GM12878 (cell line): ENCODE results near the gene CAMTA2. TPM values are rescaled to one million over a fixed set of nuclear protein-coding genes. Genes with fewer than 3 reads are reported as not detected.

Experiments
- BCL11A ChIP-seq: IDR thresholded peaks from 2 replicates; pipeline ENCODE4 v1.6.1; 2011; ENCODE audit warnings: low read depth, low read length
- BHLHE40 ChIP-seq, 2 experiments: fragments of 450-650 bp in 1 of 2; IDR thresholded peaks; 2 replicates each; pipeline ENCODE4 v1.6.1; 2011 to 2017; ENCODE audit warnings: low read depth in 2 of 2, borderline replicate concordance in 1 of 2, improper control_type of control experiment in 1 of 2, low read length in 1 of 2, mild to moderate bottlenecking in 1 of 2
- CHD1 ChIP-seq: IDR thresholded peaks from 2 replicates; pipeline ENCODE4 v1.6.1; 2012; ENCODE audit warnings: low read depth, low read length, improper control_type of control experiment
- CHD4 ChIP-seq: fragments of 200-600 bp; sonication (generic); IDR thresholded peaks from 2 replicates; pipeline ENCODE4 v1.6.1; 2016; ENCODE audit warnings: mild to moderate bottlenecking
- CUX1 ChIP-seq: IDR thresholded peaks from 2 replicates; pipeline ENCODE4 v1.6.1; 2012; ENCODE audit warnings: improper control_type of control experiment, low read depth, low read length; ENCODE audit not compliant: insufficient replicate concordance
- EED ChIP-seq: sonication (generic); IDR thresholded peaks from 2 replicates; pipeline ENCODE4 v1.6.1; 2016; ENCODE audit warnings: antibody characterized with exemption, low read depth
- EZH2 ChIP-seq: IDR thresholded peaks from 2 replicates; pipeline ENCODE4 v1.6.1; 2012; ENCODE audit warnings: low read depth, mild to moderate bottlenecking, control low read depth, inconsistent platforms, low read length, borderline replicate concordance; ENCODE audit not compliant: control insufficient read depth
- GATAD2B ChIP-seq: fragments of 450-650 bp; conservative IDR thresholded peaks from 2 replicates; pipeline ENCODE4 v1.6.1; 2017; ENCODE audit warnings: low read depth, mild to moderate bottlenecking, moderate library complexity
- HDAC6 ChIP-seq: fragments of 200-600 bp; sonication (generic); IDR thresholded peaks from one replicate; pipeline ENCODE4 v1.8.0; 2017; ENCODE audit warnings: antibody characterized with exemption; ENCODE audit not compliant: unreplicated experiment
- IKZF2 ChIP-seq, 2 experiments: fragments of 450-650 bp; IDR thresholded peaks; 2 replicates each; pipeline ENCODE4 v1.6.1; 2017; ENCODE audit warnings: mild to moderate bottlenecking in 2 of 2, moderate library complexity in 2 of 2
- JUNB ChIP-seq: IDR thresholded peaks from 2 replicates; pipeline ENCODE4 v1.6.1; 2016; ENCODE audit warnings: antibody characterized with exemption, mild to moderate bottlenecking
- JUND ChIP-seq: IDR thresholded peaks from 2 replicates; pipeline ENCODE4 v1.6.1; 2012; ENCODE audit warnings: low read depth, mild to moderate bottlenecking, low read length, improper control_type of control experiment, moderate library complexity
- KAT2A ChIP-seq: conservative IDR thresholded peaks from 2 replicates; pipeline ENCODE4 v1.6.1; 2011; ENCODE audit warnings: low read depth, low read length; ENCODE audit not compliant: control insufficient read depth
- MEF2A ChIP-seq: IDR thresholded peaks from 2 replicates; pipeline ENCODE4 v1.6.1; 2011; ENCODE audit warnings: low read depth, mild to moderate bottlenecking, low read length, moderate library complexity; ENCODE audit not compliant: insufficient read depth
- NBN ChIP-seq: fragments of 450-650 bp; IDR thresholded peaks from 2 replicates; pipeline ENCODE4 v1.6.1; 2016
- POLR2A ChIP-seq: IDR thresholded peaks from 2 replicates; pipeline ENCODE4 v1.6.1; 2011; ENCODE audit warnings: low read depth, mild to moderate bottlenecking, low read length
- RAD51 ChIP-seq: fragments of 450-650 bp; IDR thresholded peaks from 2 replicates; pipeline ENCODE4 v1.6.1; 2016; ENCODE audit warnings: moderate library complexity, mild to moderate bottlenecking, inconsistent platforms
- SMC3 ChIP-seq: IDR thresholded peaks from 2 replicates; pipeline ENCODE4 v1.6.1; 2011; ENCODE audit warnings: low read length, improper control_type of control experiment, borderline replicate concordance
- TCF12 ChIP-seq: IDR thresholded peaks from 2 replicates; pipeline ENCODE4 v1.6.1; 2011; ENCODE audit warnings: low read depth, mild to moderate bottlenecking, low read length
- TCF3 ChIP-seq: IDR thresholded peaks from 2 replicates; pipeline ENCODE4 v1.6.1; 2012; ENCODE audit warnings: low read depth, mild to moderate bottlenecking, low read length, borderline replicate concordance; ENCODE audit not compliant: insufficient read depth
- TCF7 ChIP-seq: IDR thresholded peaks from 2 replicates; pipeline ENCODE4 v1.6.1; 2014; ENCODE audit warnings: antibody characterized with exemption, borderline replicate concordance
- polyA plus RNA-seq, 11 experiments: library from polyadenylated mRNA; depleted of rRNA in 4 of 11; unstranded in 6 of 11; stranded (reverse) in 5 of 11; fragments of >200 nt; fragmentation: Nextera tagmentation in 4 of 11; fragmentation: Illumina TruSeq in 1 of 11; extraction: Ambion mirVana in 4 of 11; extraction: Trizol in 1 of 11; gene quantifications; 1 replicate in 1 of 11; 2 replicates in 10 of 11; pipeline versions ENCODE4 v1.2.1 to v1.2.3, GENCODE V29; 2011 to 2016; ENCODE audit warnings: inconsistent platforms in 2 of 11, missing spikeins in 2 of 11, low read depth in 1 of 11
- total RNA-seq, 4 experiments: library from RNA; depleted of rRNA in 3 of 4; stranded (reverse); fragments of >200 nt in 3 of 4; fragmentation: Illumina TruSeq in 1 of 4; extraction: Trizol in 1 of 4; gene quantifications; 2 replicates each; pipeline versions ENCODE4 v1.2.1 to v1.2.3, GENCODE V29; 2013 to 2021
- TF ChIP-seq, protein P1 (sequence below): IDR thresholded peaks from 2 replicates; pipeline ENCODE4 v1.6.1; 2011; ENCODE audit warnings: borderline replicate concordance, low read depth, mild to moderate bottlenecking, moderate library complexity, mixed read lengths, low read length; ENCODE audit not compliant: insufficient read depth; ENCODE audit errors: extremely low read length
- TF ChIP-seq, protein P2 (sequence below): fragments of 450-650 bp; IDR thresholded peaks from 2 replicates; pipeline ENCODE4 v1.6.1; 2017; ENCODE audit warnings: mild to moderate bottlenecking
- TF ChIP-seq, protein P3 (sequence below): fragments of 450-650 bp; IDR thresholded peaks from 2 replicates; pipeline ENCODE4 v1.6.1; 2016; ENCODE audit warnings: mild to moderate bottlenecking

CAMTA2 gene
- total and polyA plus RNA-seq, 10 of the 15 experiments (the other 5 are each of a cell fraction or from before 2014, with no cell fraction given): 0.42 to 29.3 (median 11.2) TPM

DNA sequence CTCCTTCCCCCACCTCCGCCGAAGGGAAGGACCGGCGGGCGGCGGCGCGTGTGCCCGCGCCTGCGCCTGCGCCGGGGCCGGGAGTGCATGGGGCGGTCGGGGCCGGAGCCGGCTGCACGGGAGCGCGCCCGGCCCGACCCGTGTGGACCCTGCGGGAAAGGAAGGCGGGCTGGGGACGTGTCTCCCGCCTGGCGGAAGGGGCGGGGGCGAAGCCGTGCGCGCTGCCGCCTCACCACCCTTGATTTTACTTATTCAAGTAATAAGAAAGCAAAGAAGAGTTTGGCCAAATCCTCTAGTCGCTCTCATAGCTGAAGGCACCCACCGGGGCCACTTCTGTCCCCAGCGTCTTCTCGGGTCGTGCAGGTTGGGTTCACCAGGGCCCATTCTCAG, 38.5 kb downstream of the CAMTA2 start (continued):
- TF ChIP-seq GATAD2B (peak; percentile 30; the same call in 1 of the 2 replicates), JUND (no peak), BHLHE40 (IDR thresholded peaks at IDR 0.05; ENCODE audit: borderline replicate concordance in 1 of 2, low read depth in 2 of 2, low read length in 1 of 2) (peak; percentile 22 to 88; a peak in 2 of 4 replicates), TCF12 (0 out of 2 replicates have a peak, but pooled peaks have one; percentile 2), TCF3 (no peak), SMC3 (no peak), RAD51 (no peak), TCF7 (no peak), BCL11A (no peak), IKZF2 (IDR thresholded peaks at IDR 0.05) (no peak; a peak in 1 of 4 replicates), NBN (no peak), CUX1 (no peak), EZH2 (no peak), CHD4 (no peak), KAT2A (no peak), HDAC6 (no peak), EED (no peak), CHD1 (no peak), MEF2A (no peak), JUNB (no peak), POLR2A (no peak)
- TF ChIP-seq, protein P1, sequence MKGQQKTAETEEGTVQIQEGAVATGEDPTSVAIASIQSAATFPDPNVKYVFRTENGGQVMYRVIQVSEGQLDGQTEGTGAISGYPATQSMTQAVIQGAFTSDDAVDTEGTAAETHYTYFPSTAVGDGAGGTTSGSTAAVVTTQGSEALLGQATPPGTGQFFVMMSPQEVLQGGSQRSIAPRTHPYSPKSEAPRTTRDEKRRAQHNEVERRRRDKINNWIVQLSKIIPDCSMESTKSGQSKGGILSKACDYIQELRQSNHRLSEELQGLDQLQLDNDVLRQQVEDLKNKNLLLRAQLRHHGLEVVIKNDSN: no peak
- TF ChIP-seq, protein P2, sequence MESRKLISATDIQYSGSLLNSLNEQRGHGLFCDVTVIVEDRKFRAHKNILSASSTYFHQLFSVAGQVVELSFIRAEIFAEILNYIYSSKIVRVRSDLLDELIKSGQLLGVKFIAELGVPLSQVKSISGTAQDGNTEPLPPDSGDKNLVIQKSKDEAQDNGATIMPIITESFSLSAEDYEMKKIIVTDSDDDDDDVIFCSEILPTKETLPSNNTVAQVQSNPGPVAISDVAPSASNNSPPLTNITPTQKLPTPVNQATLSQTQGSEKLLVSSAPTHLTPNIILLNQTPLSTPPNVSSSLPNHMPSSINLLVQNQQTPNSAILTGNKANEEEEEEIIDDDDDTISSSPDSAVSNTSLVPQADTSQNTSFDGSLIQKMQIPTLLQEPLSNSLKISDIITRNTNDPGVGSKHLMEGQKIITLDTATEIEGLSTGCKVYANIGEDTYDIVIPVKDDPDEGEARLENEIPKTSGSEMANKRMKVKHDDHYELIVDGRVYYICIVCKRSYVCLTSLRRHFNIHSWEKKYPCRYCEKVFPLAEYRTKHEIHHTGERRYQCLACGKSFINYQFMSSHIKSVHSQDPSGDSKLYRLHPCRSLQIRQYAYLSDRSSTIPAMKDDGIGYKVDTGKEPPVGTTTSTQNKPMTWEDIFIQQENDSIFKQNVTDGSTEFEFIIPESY: no peak
- TF ChIP-seq, protein P3, sequence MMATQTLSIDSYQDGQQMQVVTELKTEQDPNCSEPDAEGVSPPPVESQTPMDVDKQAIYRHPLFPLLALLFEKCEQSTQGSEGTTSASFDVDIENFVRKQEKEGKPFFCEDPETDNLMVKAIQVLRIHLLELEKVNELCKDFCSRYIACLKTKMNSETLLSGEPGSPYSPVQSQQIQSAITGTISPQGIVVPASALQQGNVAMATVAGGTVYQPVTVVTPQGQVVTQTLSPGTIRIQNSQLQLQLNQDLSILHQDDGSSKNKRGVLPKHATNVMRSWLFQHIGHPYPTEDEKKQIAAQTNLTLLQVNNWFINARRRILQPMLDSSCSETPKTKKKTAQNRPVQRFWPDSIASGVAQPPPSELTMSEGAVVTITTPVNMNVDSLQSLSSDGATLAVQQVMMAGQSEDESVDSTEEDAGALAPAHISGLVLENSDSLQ: no peak
